ENCODE results near the gene LANCL2. TPM values are rescaled to one million over a fixed set of nuclear protein-coding genes. Genes with fewer than 3 reads are reported as not detected.

LANCL2 gene
- total RNA-seq, 1 donor from 2014 or later, result 5.9 TPM

GRCh38 chr7:55360486-55360885 lies 4.7 kb upstream of the LANCL2 start:
- intact Hi-C loops (cut with DNase I), result loop anchor here (5.0 kb wide), 1 partner anchor 78 kb away; no protein-coding TSS in a partner anchor
- DNase-seq (ENCODE audit: low spot score), result no peak

GRCh38 chr7:55361560-55361959 lies 3.6 kb upstream of the LANCL2 start:
- intact Hi-C loops (cut with DNase I), result loop anchor here (5.0 kb wide), 1 partner anchor 79 kb away; no protein-coding TSS in a partner anchor
- DNase-seq (ENCODE audit: low spot score), result no peak

- DNase-seq (ENCODE audit: low spot score), result no peak
- intact Hi-C loops (cut with DNase I), result loop anchor here (5.0 kb wide), 1 partner anchor 81 kb away; no protein-coding TSS in a partner anchor
Measured at GRCh38 chr7:55362927-55363326, 2.2 kb upstream of the LANCL2 start.

- intact Hi-C loops (cut with DNase I), result loop anchor here (2.0 to 5.0 kb wide), 2 partner anchors 37 to 81 kb away; no protein-coding TSS in a partner anchor
- no peak for DNase-seq (ENCODE audit: low spot score)
Measured at GRCh38 chr7:55363386-55364170, 1.6 kb upstream of the LANCL2 start.

GRCh38 chr7:55365675-55366460 lies 731 bp downstream of the LANCL2 start:
- intact Hi-C loops (cut with DNase I), result loop anchor here (2.0 to 5.0 kb wide), 3 partner anchors 39 to 609 kb away; partner anchors contain the start of genes SEC61G and VOPP1
- peak; percentile 96 for DNase-seq (ENCODE audit: low spot score)

DNA sequence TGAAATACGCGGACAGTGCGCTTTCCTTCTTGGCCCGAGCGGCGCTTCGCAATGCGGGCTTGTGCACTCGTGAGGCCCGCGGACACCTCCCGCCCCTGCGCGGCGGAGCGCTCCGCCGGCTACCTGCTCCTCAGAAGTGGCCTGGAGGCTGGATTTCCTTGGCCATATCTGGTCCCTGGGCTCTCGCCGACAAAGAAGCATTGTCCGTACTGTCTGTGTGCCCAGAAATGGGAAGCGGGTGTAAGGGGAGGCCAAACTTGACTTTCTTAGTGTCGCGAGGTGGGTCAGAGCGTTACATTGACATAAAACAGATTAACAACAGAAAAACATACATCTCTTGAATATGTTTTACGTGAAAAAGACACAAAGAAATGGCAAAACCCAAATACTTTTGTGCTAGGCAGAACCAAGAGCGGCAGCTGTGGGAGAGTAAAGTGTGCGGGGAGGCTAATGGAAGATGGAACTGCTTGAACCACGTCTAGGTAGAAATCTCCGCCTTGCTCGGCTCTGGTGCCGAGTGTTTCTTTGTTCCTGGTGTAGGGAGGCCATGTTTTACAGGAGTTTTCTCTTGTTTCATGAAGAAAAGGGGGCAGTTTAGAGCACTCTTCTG lies 1.4 kb downstream of the LANCL2 start:
- intact Hi-C loops (cut with DNase I), result loop anchor here (2.0 to 5.0 kb wide), 2 partner anchors 206 to 609 kb away; partner anchors contain the start of genes SEC61G and VOPP1
- no peak for DNase-seq (ENCODE audit: low spot score)

GRCh38 chr7:55367283-55367840 lies 2.2 kb downstream of the LANCL2 start:
- DNase-seq (ENCODE audit: low spot score), result no peak
- intact Hi-C loops (cut with DNase I), result loop anchor here (2.0 to 5.0 kb wide), 2 partner anchors 205 to 610 kb away; partner anchors contain the start of genes SEC61G and VOPP1

DNA sequence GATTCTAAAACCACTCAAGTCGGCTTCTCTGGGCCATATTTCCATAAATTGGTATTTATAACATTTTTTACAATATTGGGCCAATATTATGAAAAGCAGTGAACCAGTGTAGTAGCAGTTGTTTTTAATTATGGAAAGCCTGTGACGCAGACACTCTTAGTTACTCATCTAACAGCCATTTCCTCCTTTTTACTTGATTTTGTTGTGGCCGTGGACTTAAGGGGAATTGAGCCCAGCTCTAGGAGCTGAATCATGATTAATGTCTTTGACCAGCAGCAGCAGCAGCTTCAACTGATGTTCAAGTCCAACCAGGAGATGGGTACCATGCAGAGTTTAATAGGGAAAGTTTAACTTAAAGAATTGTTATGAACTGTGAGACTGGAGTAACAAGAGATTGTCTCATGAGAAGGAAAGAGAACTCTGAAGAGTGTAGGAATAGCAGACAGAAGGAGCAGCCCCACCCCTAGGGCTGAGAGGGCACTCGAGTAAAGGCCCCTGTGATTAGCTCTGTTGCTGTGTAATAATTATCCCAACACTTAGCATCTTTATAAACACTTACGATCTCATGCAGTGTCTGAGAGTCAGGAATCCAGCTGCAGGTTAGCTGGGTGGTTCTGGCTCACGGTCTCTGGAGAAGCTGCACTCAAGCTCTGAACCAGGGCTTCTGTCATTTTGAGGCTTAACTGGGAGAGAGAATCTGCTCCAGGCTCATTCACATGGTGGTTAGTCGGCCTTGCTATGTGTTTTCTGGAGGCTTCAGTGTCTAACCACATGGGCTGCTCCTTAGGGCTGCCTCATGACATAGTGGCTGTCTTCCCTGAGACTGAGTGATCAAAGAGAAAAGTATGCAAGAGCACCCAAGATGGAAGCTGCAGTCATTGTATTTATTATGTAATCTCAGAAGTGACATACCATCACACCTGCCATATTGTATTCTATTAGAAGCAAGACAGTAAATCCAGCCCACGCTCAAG lies 4.6 kb downstream of the LANCL2 start:
- DNase-seq (ENCODE audit: low spot score), result no peak
- intact Hi-C loops (cut with DNase I), result loop anchor here (5.0 kb wide), 1 partner anchor 612 kb away; the partner anchor contains the start of gene SEC61G

GRCh38 chr7:55374213-55374612 lies 9.1 kb downstream of the LANCL2 start:
- intact Hi-C loops (cut with DNase I), result no loop called here

DNA sequence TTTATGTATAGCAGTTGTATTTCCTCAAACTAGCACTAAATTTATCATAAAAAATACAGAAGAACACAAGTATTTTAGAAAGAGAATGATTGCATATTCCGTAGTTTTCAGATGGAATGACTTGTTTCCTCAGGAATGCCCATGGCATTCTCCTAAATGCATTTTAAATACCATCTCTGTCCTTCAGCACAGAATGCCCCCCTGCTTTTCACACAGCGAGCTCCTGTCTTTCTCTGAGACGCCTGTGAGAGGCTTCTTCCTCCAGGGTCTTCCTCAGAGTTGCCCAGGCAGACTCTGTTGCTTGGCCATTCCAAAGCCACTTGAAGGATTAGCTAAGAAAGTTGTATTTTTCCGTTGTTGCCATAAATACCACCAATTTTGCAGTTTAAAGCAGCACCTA lies 10.1 kb downstream of the LANCL2 start:
- intact Hi-C loops (cut with DNase I), result no loop called here
- no peak for DNase-seq (ENCODE audit: low spot score)

More at GRCh38 chr7:55374213-55374612, 9.1 kb downstream of the LANCL2 start:
- no peak for DNase-seq (ENCODE audit: low spot score)

DNA sequence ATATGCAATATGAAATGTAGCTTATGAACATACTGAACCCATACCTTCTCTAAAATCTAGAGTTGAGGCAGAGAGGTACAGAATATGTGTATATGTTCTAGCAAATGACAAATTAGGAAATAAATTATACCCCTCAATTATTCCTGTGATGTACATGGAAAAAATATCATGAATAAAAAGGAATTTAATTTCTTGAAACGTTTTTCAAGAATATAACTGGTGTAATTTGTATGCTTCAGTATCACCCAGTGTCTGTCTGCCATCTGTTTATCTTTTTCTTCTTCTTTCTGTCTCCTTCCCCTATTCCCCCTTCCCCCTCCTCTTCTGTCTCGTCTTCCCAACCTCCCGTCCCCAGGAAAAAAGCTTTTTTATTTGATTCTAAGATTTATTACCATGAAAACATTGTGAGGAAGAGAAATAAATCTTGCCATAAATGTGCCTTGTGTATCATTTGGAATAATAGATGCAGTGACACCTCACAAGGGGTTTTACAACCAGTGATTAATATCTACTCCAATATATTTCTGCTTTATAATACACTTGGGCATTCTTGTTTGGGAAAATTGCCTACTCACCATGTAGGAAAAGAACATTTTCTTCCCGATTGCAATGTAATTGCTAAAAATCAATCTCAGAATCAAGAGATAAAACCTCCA lies 12.2 kb downstream of the LANCL2 start:
- no peak for DNase-seq (ENCODE audit: low spot score)
- intact Hi-C loops (cut with DNase I), result no loop called here

- intact Hi-C loops (cut with DNase I), result no loop called here
- DNase-seq (ENCODE audit: low spot score), result no peak
Measured at GRCh38 chr7:55379285-55379684, 14.1 kb downstream of the LANCL2 start.

GRCh38 chr7:55381189-55381588 lies 16.1 kb downstream of the LANCL2 start:
- intact Hi-C loops (cut with DNase I), result no loop called here
- no peak for DNase-seq (ENCODE audit: low spot score)

- DNase-seq (ENCODE audit: low spot score), result no peak
- intact Hi-C loops (cut with DNase I), result no loop called here
Measured at GRCh38 chr7:55381696-55382095, 16.6 kb downstream of the LANCL2 start.

DNA sequence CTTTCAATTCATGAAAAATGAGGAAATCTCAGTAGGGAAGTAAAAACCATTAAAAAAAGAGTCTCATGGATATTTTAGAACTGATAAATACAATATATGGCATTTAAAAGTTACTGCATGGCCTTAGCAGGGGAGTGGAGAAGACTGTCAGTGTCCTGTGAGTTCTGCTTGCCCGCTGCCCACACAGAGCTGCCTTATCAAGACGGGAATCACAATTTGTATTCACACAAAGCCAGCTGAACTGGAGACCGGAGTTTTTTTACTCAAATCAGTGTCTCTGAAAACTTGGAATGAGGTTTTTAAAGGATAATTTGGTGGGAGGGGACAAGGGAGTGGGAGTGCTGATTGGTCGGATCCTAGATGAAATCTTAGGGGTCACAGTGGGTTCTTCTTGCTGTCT lies 17.1 kb downstream of the LANCL2 start:
- intact Hi-C loops (cut with DNase I), result no loop called here
- DNase-seq (ENCODE audit: low spot score), result no peak

DNA sequence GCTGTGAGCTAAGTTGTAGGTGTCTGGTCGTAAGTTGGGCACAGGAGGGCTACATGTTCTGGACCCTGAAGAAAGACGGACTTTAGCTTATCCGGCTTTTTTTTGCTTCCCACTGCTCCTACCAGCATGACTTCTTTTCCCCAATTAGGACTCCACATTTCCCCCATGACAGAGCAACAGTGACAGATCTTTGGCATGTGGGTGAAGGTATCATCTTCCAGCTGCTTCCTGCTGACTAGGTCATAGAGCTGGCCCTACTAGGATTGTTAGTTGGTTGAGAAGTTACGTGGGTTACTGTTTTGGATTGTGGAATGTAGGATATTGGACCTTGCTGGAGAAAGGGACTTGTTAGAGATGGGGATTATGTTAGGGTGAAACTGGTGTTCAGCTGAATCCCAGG lies 21.4 kb downstream of the LANCL2 start:
- intact Hi-C loops (cut with DNase I), result no loop called here
- no peak for DNase-seq (ENCODE audit: low spot score)

GRCh38 chr7:55387062-55387965 lies 22.2 kb downstream of the LANCL2 start:
- intact Hi-C loops (cut with DNase I), result no loop called here
- no peak for DNase-seq (ENCODE audit: low spot score)

Data from cardiac septum (tissue), 1 donor.